Upper lobe of left lung (tissue), 6 donors: ENCODE data around the gene GLCE. TPM values are rescaled to one million over a fixed set of nuclear protein-coding genes. Genes with fewer than 3 reads are reported as not detected.

Experiments
- ATAC-seq, 2 donors: fragments of 200-7000 bp; cut with Tn5 transposase; one replicate each; pipeline ENCODE4 v1.9.1; 2022; ENCODE audit warnings: mild to moderate bottlenecking in 2 of 2, moderate library complexity in 2 of 2; ENCODE audit not compliant: low FRiP score in 2 of 2
- DNase-seq, 2 donors: peaks; one replicate each; pipeline ENCODE4 v3.0.0-alpha.2; 2019 to 2020
- H3K27ac ChIP-seq, 4 donors: fragments of 200-600 bp; sonication (generic); one replicate each; pipeline ENCODE4 v1.5.1; 2016 to 2019
- H3K27me3 ChIP-seq, 4 donors: fragments of 200-600 bp; sonication (generic); one replicate each; pipeline ENCODE4 v1.5.1; 2017 to 2019
- H3K36me3 ChIP-seq, 4 donors: fragments of 200-600 bp; sonication (generic); one replicate each; pipeline ENCODE4 v1.5.1; 2016 to 2019
- H3K4me1 ChIP-seq, 4 donors: fragments of 200-600 bp; sonication (generic); one replicate each; pipeline ENCODE4 v1.5.1; 2018 to 2019
- H3K4me3 ChIP-seq, 4 donors: fragments of 200-600 bp; sonication (generic); one replicate each; pipeline ENCODE4 v1.5.1; 2017 to 2019; ENCODE audit warnings: mild to moderate bottlenecking in 2 of 4, moderate library complexity in 1 of 4
- H3K9me3 ChIP-seq, 4 donors: fragments of 200-600 bp; sonication (generic); one replicate each; pipeline ENCODE4 v1.5.1; 2018 to 2019
- EP300 ChIP-seq, 4 donors: sonication (generic); formaldehyde crosslinking; IDR thresholded peaks; one replicate each; pipeline ENCODE4 v1.5.1; 2017; ENCODE audit warnings: antibody characterized with exemption in 4 of 4, control low read depth in 2 of 4
- POLR2A ChIP-seq, 4 donors: fragments of 450-650 bp; IDR thresholded peaks; one replicate each; pipeline ENCODE4 v1.5.1; 2016 to 2017; ENCODE audit warnings: antibody characterized with exemption in 4 of 4, mild to moderate bottlenecking in 2 of 4
- POLR2AphosphoS5 ChIP-seq, 2 donors: sonication (generic); formaldehyde crosslinking; IDR thresholded peaks; one replicate each; pipeline ENCODE4 v1.5.1; 2017; ENCODE audit warnings: antibody characterized with exemption in 2 of 2
- WGBS, 2 donors: methylation state at CpG; one replicate each; pipeline ENCODE4 v1.1.5; 2017 to 2018; 5-methylcytosine and 5-hydroxymethylcytosine counted together
- total RNA-seq, 6 donors: library from RNA; depleted of rRNA in 4 of 6; stranded (reverse); fragments of >200 nt in 4 of 6; gene quantifications; one replicate each; pipeline versions ENCODE4 v1.1.0 to v1.2.1, GENCODE V29; 2016 to 2021
- TF ChIP-seq, protein P1 (sequence below), 6 experiments: fragments of 450-650 bp in 4 of 6; fragments of 200-600 bp in 2 of 6; sonication (generic) in 2 of 6; IDR thresholded peaks; one replicate each; pipeline ENCODE4 v1.5.1; 2016 to 2019; ENCODE audit warnings: antibody characterized with exemption in 6 of 6
- donor health status: DM: no; HTN: no; CAD: no; lungs with moderate emphysema.
- donor health status: DM: no; HTN: yes; CAD: no; lungs with severe emphysema.

GLCE gene
- total RNA-seq, 6 donors from 2014 or later: 12.5 to 24.8 (median 17.2) TPM

DNA sequence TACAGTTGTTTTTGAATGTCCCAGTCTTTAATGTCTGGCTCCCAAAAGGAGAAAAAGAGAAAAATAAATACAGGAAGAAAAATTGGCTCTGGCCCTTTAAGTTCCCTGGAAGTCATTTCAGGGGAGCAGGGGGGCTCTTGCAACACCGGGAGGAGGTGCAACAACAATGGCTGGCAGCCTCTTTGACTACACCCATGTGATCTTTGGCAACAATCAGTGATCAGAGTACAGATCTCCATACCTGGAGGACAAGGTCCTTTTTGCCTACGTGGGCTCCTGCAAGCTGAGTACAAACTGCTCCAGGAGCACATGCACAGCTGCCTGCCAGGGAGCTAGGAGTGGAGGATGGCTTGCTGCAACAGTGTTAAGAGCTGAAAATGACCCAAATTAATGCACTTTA is 63.9 kb downstream of the GLCE start:
- TF ChIP-seq EP300 (IDR thresholded peaks at IDR 0.05) (no peak), POLR2AphosphoS5 (IDR thresholded peaks at IDR 0.05) (no peak), POLR2A (IDR thresholded peaks at IDR 0.05) (no peak)
- TF ChIP-seq, protein P1, sequence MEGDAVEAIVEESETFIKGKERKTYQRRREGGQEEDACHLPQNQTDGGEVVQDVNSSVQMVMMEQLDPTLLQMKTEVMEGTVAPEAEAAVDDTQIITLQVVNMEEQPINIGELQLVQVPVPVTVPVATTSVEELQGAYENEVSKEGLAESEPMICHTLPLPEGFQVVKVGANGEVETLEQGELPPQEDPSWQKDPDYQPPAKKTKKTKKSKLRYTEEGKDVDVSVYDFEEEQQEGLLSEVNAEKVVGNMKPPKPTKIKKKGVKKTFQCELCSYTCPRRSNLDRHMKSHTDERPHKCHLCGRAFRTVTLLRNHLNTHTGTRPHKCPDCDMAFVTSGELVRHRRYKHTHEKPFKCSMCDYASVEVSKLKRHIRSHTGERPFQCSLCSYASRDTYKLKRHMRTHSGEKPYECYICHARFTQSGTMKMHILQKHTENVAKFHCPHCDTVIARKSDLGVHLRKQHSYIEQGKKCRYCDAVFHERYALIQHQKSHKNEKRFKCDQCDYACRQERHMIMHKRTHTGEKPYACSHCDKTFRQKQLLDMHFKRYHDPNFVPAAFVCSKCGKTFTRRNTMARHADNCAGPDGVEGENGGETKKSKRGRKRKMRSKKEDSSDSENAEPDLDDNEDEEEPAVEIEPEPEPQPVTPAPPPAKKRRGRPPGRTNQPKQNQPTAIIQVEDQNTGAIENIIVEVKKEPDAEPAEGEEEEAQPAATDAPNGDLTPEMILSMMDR (IDR thresholded peaks at IDR 0.05): no peak
- Histone ChIP-seq H3K27me3 (no peaks in the 10 kb centered on the region), H3K9me3 (peaks cover 0 to 7% (median 0%) of the 10 kb centered on the region in 4 donors), H3K4me1 (peaks cover 0 to 6% (median 0%) of the 10 kb centered on the region in 4 donors), H3K27ac (no peak overlapping the region), H3K4me3 (no peak overlapping the region), H3K36me3 (peaks cover 0 to 7% (median 0%) of the 10 kb centered on the region in 4 donors)
- ATAC-seq (no peak), DNase-seq (peak in 1 of 2 donors; percentile 60)
- 18 to 29% methylated on average over 2 of the region's 2 CpGs for whole genome bisulfite sequencing, 2 donors

DNA sequence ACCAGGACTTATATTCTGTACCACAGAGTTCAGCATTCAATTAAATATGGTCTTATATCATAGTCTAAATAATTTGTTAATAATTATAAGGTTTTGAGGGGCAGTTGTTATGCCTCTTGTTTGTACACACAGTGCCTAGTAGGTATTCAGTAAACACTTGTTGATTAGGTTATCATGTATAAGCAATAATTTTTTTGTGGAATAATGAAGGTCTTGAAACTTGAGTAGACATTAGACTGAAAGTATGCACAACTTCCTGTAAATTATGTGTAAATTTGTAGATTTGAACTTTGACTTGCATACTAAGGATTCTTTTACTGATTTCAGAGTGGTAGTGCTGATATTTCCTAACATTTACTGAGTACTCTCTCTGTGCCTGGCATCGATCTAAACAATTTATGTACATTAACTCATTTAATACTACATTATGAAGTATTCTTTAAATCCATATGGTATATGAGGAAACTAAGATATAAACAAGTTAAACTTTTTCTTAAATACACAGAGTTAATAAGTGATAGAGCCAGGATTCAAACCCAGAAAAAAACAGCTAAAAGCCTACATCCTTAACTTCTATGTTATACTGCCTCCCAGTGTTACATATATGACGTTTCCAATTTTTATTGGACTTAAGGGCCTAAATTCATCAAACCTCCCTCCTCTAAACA is 65.1 kb downstream of the GLCE start:
- ATAC-seq (peak in 1 of 2 donors; percentile 36), DNase-seq (no peak)
- Histone ChIP-seq H3K27ac (no peak overlapping the region), H3K27me3 (no peaks in the 10 kb centered on the region), H3K36me3 (peaks cover 0 to 7% (median 0%) of the 10 kb centered on the region in 4 donors), H3K9me3 (peaks cover 0 to 7% (median 0%) of the 10 kb centered on the region in 4 donors), H3K4me3 (no peak overlapping the region), H3K4me1 (peaks cover 0 to 6% (median 0%) of the 10 kb centered on the region in 4 donors)
- no peak for TF ChIP-seq EP300 (IDR thresholded peaks at IDR 0.05)
- TF ChIP-seq, protein P1 (IDR thresholded peaks at IDR 0.05): peak in 2 of 6 experiments; percentile 31 to 39
- WGBS, 2 donors: 53 to 56% methylated on average over 2 of the region's 2 CpGs

DNA sequence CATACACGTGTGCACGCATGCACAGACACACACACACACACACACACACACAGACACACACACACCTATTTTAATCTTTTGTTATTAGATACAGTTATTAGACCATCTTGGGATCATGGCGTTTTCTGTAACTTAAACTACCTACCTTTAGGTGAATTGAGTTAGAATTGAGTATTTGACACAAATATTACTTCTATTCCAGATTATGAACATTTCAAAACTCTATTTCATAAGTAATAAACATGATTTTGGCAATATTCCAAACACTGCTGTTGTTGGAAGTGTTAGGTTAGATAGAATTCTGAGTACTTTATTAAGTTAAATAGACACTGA is 65.6 kb downstream of the GLCE start:
- no peak for DNase-seq
- peaks cover 0 to 6% (median 0%) of the 10 kb centered on the region in 4 donors for H3K4me1 ChIP-seq
- no peaks in the 10 kb centered on the region for H3K27me3 ChIP-seq
- H3K27ac ChIP-seq: no peak overlapping the region
- 66 to 72% methylated on average over 3 of the region's 3 CpGs for WGBS, 2 donors
- peaks cover 0 to 7% (median 0%) of the 10 kb centered on the region in 4 donors for H3K9me3 ChIP-seq
- H3K36me3 ChIP-seq: peaks cover 0 to 7% (median 0%) of the 10 kb centered on the region in 4 donors
- ATAC-seq: no peak
- no peak overlapping the region for H3K4me3 ChIP-seq
- no peak for TF ChIP-seq EP300 (IDR thresholded peaks at IDR 0.05)
- TF ChIP-seq, protein P1 (IDR thresholded peaks at IDR 0.05): no peak
- TF ChIP-seq POLR2AphosphoS5 (IDR thresholded peaks at IDR 0.05): no peak
- no peak for TF ChIP-seq POLR2A (IDR thresholded peaks at IDR 0.05)

DNA sequence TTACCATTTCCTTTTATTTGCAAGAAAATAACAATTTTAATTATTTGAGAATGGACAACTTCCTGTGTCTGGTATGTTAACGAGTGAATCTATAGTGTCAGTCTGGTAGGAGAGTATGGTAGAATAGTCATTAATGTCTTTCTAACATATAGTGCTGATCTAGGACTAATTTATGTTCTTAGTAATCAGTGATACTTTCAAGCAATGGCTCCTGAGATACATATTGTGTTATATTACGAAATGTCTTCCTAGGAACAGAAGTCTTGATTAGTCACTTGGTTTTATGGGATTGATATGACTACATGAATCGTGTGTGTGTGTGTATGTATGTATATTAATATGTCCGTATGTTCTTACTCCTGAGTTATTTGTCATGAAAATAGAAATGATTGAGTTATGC is 71.7 kb downstream of the GLCE start:
- WGBS, 2 donors: 72% methylated on average over 4 of the region's 4 CpGs
- no peaks in the 10 kb centered on the region for H3K9me3 ChIP-seq
- H3K27me3 ChIP-seq: no peaks in the 10 kb centered on the region
- no peak for ATAC-seq
- no peak overlapping the region for H3K4me3 ChIP-seq
- TF ChIP-seq POLR2AphosphoS5 (IDR thresholded peaks at IDR 0.05) (no peak), POLR2A (IDR thresholded peaks at IDR 0.05) (no peak), EP300 (IDR thresholded peaks at IDR 0.05) (no peak)
- TF ChIP-seq, protein P1 (IDR thresholded peaks at IDR 0.05): no peak
- peaks cover 0 to 7% (median 0%) of the 10 kb centered on the region in 4 donors for H3K36me3 ChIP-seq
- DNase-seq: no peak
- H3K4me1 ChIP-seq: no peaks in the 10 kb centered on the region
- H3K27ac ChIP-seq: no peak overlapping the region

DNA sequence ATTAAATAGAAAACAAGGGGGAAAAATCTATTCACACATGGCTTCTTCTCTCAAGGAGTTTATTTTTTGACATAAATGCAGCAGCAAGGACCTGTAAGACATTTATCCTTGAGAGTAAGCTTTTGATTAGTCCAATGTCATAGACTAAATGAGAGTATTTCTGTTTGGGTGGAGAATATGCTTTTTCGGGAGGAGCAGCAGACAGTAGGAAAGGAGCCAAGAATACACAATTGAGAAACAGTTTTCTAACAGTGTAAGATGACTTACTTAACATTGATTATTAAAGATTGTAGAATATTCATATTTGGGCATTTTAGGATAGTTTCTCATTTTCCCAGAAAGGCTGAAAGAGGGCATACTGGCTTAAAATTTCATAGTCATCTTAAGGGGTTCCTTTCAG is 72.3 kb downstream of the GLCE start:
- no peak for TF ChIP-seq POLR2A (IDR thresholded peaks at IDR 0.05)
- no peak for TF ChIP-seq EP300 (IDR thresholded peaks at IDR 0.05)
- no peak for TF ChIP-seq POLR2AphosphoS5 (IDR thresholded peaks at IDR 0.05)
- TF ChIP-seq, protein P1 (IDR thresholded peaks at IDR 0.05): no peak
- ATAC-seq (no peak), DNase-seq (no peak)
- WGBS, 2 donors: 61 to 70% methylated on average over 1 of the region's 1 CpG
- no peaks in the 10 kb centered on the region for H3K27me3 ChIP-seq
- H3K36me3 ChIP-seq: peaks cover 0 to 7% (median 0%) of the 10 kb centered on the region in 4 donors
- no peaks in the 10 kb centered on the region for H3K9me3 ChIP-seq
- no peaks in the 10 kb centered on the region for H3K4me1 ChIP-seq
- no peak overlapping the region for H3K27ac ChIP-seq
- no peak overlapping the region for H3K4me3 ChIP-seq
